ENCODE measurements around the gene TTC3. TPM values are rescaled to one million over a fixed set of nuclear protein-coding genes. Genes with fewer than 3 reads are reported as not detected.

The TTC3 gene
- total and polyA plus RNA-seq, 9 of the 15 experiments (the other 6 are each of a cell fraction or from before 2014, with no cell fraction given): 17.5 to 92.0 (median 59.5) TPM

- no peak for TF ChIP-seq MCM3 (IDR thresholded peaks at IDR 0.05)
- TF ChIP-seq ZNF609 (CRISPR knock-in tag; IDR thresholded peaks at IDR 0.05; ENCODE audit: borderline replicate concordance): no peak
- TF ChIP-seq ZEB2 (IDR thresholded peaks at IDR 0.05): no peak
- no peak for TF ChIP-seq POLR2AphosphoS5 (IDR thresholded peaks at IDR 0.05; ENCODE audit: control insufficient read depth, insufficient read depth, low read depth, low read length)
- no peak for TF ChIP-seq HNRNPK (IDR thresholded peaks at IDR 0.05; ENCODE audit: low read depth, low read length, poor library complexity, severe bottlenecking)
- TF ChIP-seq CEBPB (tag; IDR thresholded peaks at IDR 0.05): peak; percentile 93
- TF ChIP-seq, protein P1, sequence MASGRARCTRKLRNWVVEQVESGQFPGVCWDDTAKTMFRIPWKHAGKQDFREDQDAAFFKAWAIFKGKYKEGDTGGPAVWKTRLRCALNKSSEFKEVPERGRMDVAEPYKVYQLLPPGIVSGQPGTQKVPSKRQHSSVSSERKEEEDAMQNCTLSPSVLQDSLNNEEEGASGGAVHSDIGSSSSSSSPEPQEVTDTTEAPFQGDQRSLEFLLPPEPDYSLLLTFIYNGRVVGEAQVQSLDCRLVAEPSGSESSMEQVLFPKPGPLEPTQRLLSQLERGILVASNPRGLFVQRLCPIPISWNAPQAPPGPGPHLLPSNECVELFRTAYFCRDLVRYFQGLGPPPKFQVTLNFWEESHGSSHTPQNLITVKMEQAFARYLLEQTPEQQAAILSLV (tag; IDR thresholded peaks at IDR 0.05): peak; percentile 76
- no peak for TF ChIP-seq DMBX1 (CRISPR knock-in tag; IDR thresholded peaks at IDR 0.05; ENCODE audit: borderline replicate concordance)
- TF ChIP-seq HMBOX1 (IDR thresholded peaks at IDR 0.05): peak; percentile 36; the same call in 1 of the 2 replicates
- no peak for TF ChIP-seq TAF7 (tag; IDR thresholded peaks at IDR 0.05)
- TF ChIP-seq ZNF589 (CRISPR knock-in tag; IDR thresholded peaks at IDR 0.05; ENCODE audit: low read depth): no peak
- TF ChIP-seq ZNF212 (CRISPR knock-in tag; IDR thresholded peaks at IDR 0.05): no peak
- TF ChIP-seq, protein P2, sequence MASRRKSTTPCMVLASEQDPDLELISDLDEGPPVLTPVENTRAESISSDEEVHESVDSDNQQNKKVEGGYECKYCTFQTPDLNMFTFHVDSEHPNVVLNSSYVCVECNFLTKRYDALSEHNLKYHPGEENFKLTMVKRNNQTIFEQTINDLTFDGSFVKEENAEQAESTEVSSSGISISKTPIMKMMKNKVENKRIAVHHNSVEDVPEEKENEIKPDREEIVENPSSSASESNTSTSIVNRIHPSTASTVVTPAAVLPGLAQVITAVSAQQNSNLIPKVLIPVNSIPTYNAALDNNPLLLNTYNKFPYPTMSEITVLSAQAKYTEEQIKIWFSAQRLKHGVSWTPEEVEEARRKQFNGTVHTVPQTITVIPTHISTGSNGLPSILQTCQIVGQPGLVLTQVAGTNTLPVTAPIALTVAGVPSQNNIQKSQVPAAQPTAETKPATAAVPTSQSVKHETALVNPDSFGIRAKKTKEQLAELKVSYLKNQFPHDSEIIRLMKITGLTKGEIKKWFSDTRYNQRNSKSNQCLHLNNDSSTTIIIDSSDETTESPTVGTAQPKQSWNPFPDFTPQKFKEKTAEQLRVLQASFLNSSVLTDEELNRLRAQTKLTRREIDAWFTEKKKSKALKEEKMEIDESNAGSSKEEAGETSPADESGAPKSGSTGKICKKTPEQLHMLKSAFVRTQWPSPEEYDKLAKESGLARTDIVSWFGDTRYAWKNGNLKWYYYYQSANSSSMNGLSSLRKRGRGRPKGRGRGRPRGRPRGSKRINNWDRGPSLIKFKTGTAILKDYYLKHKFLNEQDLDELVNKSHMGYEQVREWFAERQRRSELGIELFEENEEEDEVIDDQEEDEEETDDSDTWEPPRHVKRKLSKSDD (conservative IDR thresholded peaks at IDR 0.05; ENCODE audit: low read length): no peak
- TF ChIP-seq, protein P3, sequence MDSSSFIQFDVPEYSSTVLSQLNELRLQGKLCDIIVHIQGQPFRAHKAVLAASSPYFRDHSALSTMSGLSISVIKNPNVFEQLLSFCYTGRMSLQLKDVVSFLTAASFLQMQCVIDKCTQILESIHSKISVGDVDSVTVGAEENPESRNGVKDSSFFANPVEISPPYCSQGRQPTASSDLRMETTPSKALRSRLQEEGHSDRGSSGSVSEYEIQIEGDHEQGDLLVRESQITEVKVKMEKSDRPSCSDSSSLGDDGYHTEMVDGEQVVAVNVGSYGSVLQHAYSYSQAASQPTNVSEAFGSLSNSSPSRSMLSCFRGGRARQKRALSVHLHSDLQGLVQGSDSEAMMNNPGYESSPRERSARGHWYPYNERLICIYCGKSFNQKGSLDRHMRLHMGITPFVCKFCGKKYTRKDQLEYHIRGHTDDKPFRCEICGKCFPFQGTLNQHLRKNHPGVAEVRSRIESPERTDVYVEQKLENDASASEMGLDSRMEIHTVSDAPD (CRISPR knock-in tag; IDR thresholded peaks at IDR 0.05): no peak
- TF ChIP-seq SNIP1 (IDR thresholded peaks at IDR 0.05; ENCODE audit: low read depth): no peak
- TF ChIP-seq ZFPM2 (CRISPR knock-in tag; IDR thresholded peaks at IDR 0.05): no peak
Measured at GRCh38 chr21:37082856-37083528, 9.9 kb downstream of the TTC3 start (continued).
